ENCODE results near the gene ECE1. TPM values are rescaled to one million over a fixed set of nuclear protein-coding genes. Genes with fewer than 3 reads are reported as not detected.

The ECE1 gene
- total and polyA plus RNA-seq, 2 of the 13 experiments (the other 11 are each of a cell fraction or from before 2014, with no cell fraction given), result 13.5 to 21.2 TPM

- TF ChIP-seq HMGXB3 (CRISPR knock-in tag; IDR thresholded peaks at IDR 0.05; ENCODE audit: borderline replicate concordance) (no peak; the same call in 1 of the 2 replicates), ZBTB46 (CRISPR knock-in tag; IDR thresholded peaks at IDR 0.05; ENCODE audit: borderline replicate concordance) (no peak), MTERF4 (CRISPR knock-in tag; IDR thresholded peaks at IDR 0.05) (no peak; the same call in 1 of the 2 replicates), MTF2 (CRISPR knock-in tag; IDR thresholded peaks at IDR 0.05; ENCODE audit: borderline replicate concordance) (no peak), ZBED4 (CRISPR knock-in tag; IDR thresholded peaks at IDR 0.05; ENCODE audit: borderline replicate concordance) (no peak; the same call in 1 of the 2 replicates), ZFP37 (CRISPR knock-in tag; IDR thresholded peaks at IDR 0.05; ENCODE audit: borderline replicate concordance) (0 out of 2 replicates have a peak, but pooled peaks have one; percentile 50), ELF3 (CRISPR knock-in tag; IDR thresholded peaks at IDR 0.05) (peak; percentile 47), FOXO1 (CRISPR knock-in tag; IDR thresholded peaks at IDR 0.05) (peak; percentile 99), SMYD3 (CRISPR knock-in tag; IDR thresholded peaks at IDR 0.05) (0 out of 2 replicates have a peak, but pooled peaks have one; percentile 31), TCF7L2 (IDR thresholded peaks at IDR 0.05; ENCODE audit: low read depth, low read length) (no peak), HMG20A (CRISPR knock-in tag; IDR thresholded peaks at IDR 0.05; ENCODE audit: borderline replicate concordance) (peak; percentile 82), ZIK1 (CRISPR knock-in tag; IDR thresholded peaks at IDR 0.05; ENCODE audit: borderline replicate concordance, low read depth) (no peak), TGIF2 (CRISPR knock-in tag; IDR thresholded peaks at IDR 0.05) (no peak), ZFAT (CRISPR knock-in tag; conservative IDR thresholded peaks at IDR 0.05) (no peak), ZNF3 (CRISPR knock-in tag; IDR thresholded peaks at IDR 0.05) (peak; percentile 96)
Measured at GRCh38 chr1:21338573-21339355, 48.5 kb upstream of the ECE1 start (continued).

Measured in HepG2 (cell line).